Heart right ventricle (tissue), 16 donors: Measurements from ENCODE around the gene ZNF362. TPM values are rescaled to one million over a fixed set of nuclear protein-coding genes. Genes with fewer than 3 reads are reported as not detected.

ENCODE experiments used
- ATAC-seq, 8 donors: fragments of 200-7000 bp; cut with Tn5 transposase; one replicate each; pipeline ENCODE4 v1.9.1; 2020; ENCODE audit warnings: mild to moderate bottlenecking in 8 of 8, moderate library complexity in 8 of 8, moderate number of reproducible peaks in 1 of 8
- DNase-seq, 2 donors: peaks; one replicate each; pipeline ENCODE4 v3.0.0-alpha.2; 2020
- H3K27ac ChIP-seq, 10 donors: fragments of 200-600 bp; sonication (generic) in 2 of 10; one replicate each; pipeline versions ENCODE4 v1.5.0 to v1.8.0; 2020 to 2022; ENCODE audit warnings: mild to moderate bottlenecking in 3 of 10
- H3K27me3 ChIP-seq, 7 donors: fragments of 200-600 bp; one replicate each; pipeline ENCODE4 v1.8.0; 2021 to 2022; ENCODE audit warnings: mild to moderate bottlenecking in 2 of 7
- H3K36me3 ChIP-seq, 9 donors: fragments of 200-600 bp; sonication (generic) in 1 of 9; one replicate each; pipeline versions ENCODE4 v1.5.0 to v1.8.0; 2020 to 2022; ENCODE audit warnings: mild to moderate bottlenecking in 2 of 9
- H3K4me1 ChIP-seq, 9 donors: fragments of 200-600 bp; sonication (generic) in 1 of 9; one replicate each; pipeline versions ENCODE4 v1.5.0 to v1.8.0; 2020 to 2022; ENCODE audit warnings: mild to moderate bottlenecking in 4 of 9
- H3K4me3 ChIP-seq, 10 donors: fragments of 200-600 bp; sonication (generic) in 2 of 10; one replicate each; pipeline versions ENCODE4 v1.5.0 to v1.8.0; 2020 to 2022; ENCODE audit warnings: mild to moderate bottlenecking in 7 of 10, moderate library complexity in 2 of 10
- H3K9me3 ChIP-seq, 11 donors: fragments of 200-600 bp in 10 of 11; sonication (generic) in 2 of 11; one replicate each; pipeline versions ENCODE4 v1.5.0 to v1.8.0; 2013 to 2022; ENCODE audit warnings: mild to moderate bottlenecking in 2 of 11, control low read depth in 1 of 11, moderate library complexity in 1 of 11
- WGBS, 2 donors: extraction: QIAGEN DNeasy Blood & Tissue Kit; methylation state at CpG; one replicate each; pipeline ENCODE4 v1.1.7; 2013; ENCODE audit warnings: inconsistent platforms in 1 of 2; 5-methylcytosine and 5-hydroxymethylcytosine counted together
- intact Hi-C, 10 donors: fragments of 100-400 bp; cut with DNase I; formaldehyde crosslinking; loops; one replicate each; pipeline versions ENCODE4 v1.11.1 to v1.14.2; 2022
- polyA plus RNA-seq, 2 donors: library from polyadenylated mRNA; stranded (reverse); fragments of 200-250 nt; gene quantifications; one replicate each; pipeline ENCODE4 v1.2.3, GENCODE V29; 2013
- total RNA-seq, 10 donors: library from RNA; stranded (reverse); fragmentation: NEBNext Ultra II Directional in 3 of 10; extraction: Animal tissue kit (Norgen Biotek cat#: 25700) in 3 of 10; gene quantifications; one replicate each; pipeline versions ENCODE4 v1.2.1 to v1.2.4, GENCODE V29; 2021 to 2023
- TF ChIP-seq, protein P1 (sequence below), 9 donors: fragments of 200-600 bp; sonication (generic) in 2 of 9; IDR thresholded peaks; one replicate each; pipeline versions ENCODE4 v1.5.0 to v1.8.0; 2021 to 2022; ENCODE audit warnings: antibody characterized with exemption in 9 of 9, mild to moderate bottlenecking in 5 of 9, moderate library complexity in 1 of 9
- donor health status: Arrhythmogenic right ventricular cardiomyopathy.
- donor health status: ischemic (EF 13 %, LVEDD 7.1; RV severe dilation, severe dysfunction).
- donor health status: healthy with polysubstance abuse.
- donor health status: DM: no; HTN: yes; CAD: no.
- donor health status: DM: no; HTN: no; CAD: no.
- donor health status: ischemic (EF 25% LVEDD 6.9; RV normal size, moderate dysfunction).
- donor health status: ischemic (EF 25% LVEDD 5.7; RV mildly dilated, moderate dysfunction).
- donor health status: healthy.
- donor health status: DM: yes; HTN: yes; CAD: no.
- donor health status: Ischemic cardiomyopathy.
- donor health status: ischemic (EF 35%, LVEDD 5.7; RV mildly dilated, moderate dysfunction).
- donor health status: nonischemic (EF 11% LVEDD 7.7; RV severe dilation, severe dysfunction).
- donor health status: DM: yes; HTN: yes; CAD: no.
- donor health status: PGD.
- donor health status: ischemic (EF 29% LVEDD 5.4; RV normal size, mild dysfunction).
- donor health status: nonischemic (EF 23%, LVEDD 6.1; RV moderate dilation, normal function).

ZNF362 gene
- total and polyA plus RNA-seq, 12 donors, result 9.1 to 39.2 (median 31.3) TPM

DNA sequence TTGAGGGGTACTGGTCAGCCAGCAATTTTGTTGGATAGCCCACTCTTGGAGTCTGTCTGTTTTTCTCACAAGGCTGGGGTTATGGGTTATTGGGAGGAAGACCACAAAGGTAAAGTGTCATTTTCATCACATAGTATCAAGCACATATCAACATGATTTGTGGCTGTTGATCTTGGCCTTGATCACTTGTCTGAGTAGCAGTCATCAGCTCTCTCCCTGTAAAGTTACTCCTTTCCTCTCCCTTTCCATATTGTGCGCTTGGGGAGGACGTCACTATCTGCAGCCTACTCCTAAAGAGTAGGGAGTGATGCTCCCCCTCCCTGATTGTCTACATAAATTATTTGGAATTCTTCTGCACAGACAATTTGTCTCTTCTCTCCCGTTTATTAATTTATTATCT lies 1.8 kb upstream of the ZNF362 start:
- DNase-seq (no peak), ATAC-seq (no peak)
- Histone ChIP-seq H3K36me3 (peaks cover 0 to under 1% (median 0%) of the 10 kb centered on the region in 9 donors), H3K27ac (peak overlapping the region in 1 of 10 donors; percentile 94), H3K4me3 (no peak overlapping the region), H3K27me3 (no peaks in the 10 kb centered on the region), H3K4me1 (peaks cover 16 to 32% (median 30%) of the 10 kb centered on the region in 9 donors), H3K9me3 (no peaks in the 10 kb centered on the region)
- TF ChIP-seq, protein P1, sequence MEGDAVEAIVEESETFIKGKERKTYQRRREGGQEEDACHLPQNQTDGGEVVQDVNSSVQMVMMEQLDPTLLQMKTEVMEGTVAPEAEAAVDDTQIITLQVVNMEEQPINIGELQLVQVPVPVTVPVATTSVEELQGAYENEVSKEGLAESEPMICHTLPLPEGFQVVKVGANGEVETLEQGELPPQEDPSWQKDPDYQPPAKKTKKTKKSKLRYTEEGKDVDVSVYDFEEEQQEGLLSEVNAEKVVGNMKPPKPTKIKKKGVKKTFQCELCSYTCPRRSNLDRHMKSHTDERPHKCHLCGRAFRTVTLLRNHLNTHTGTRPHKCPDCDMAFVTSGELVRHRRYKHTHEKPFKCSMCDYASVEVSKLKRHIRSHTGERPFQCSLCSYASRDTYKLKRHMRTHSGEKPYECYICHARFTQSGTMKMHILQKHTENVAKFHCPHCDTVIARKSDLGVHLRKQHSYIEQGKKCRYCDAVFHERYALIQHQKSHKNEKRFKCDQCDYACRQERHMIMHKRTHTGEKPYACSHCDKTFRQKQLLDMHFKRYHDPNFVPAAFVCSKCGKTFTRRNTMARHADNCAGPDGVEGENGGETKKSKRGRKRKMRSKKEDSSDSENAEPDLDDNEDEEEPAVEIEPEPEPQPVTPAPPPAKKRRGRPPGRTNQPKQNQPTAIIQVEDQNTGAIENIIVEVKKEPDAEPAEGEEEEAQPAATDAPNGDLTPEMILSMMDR (IDR thresholded peaks at IDR 0.05), result no peak
- intact Hi-C loops, result loop anchor here in 1 of 10 donors (10.0 kb wide), 1 partner anchor 130 kb away; no protein-coding TSS in a partner anchor
- WGBS, 2 donors, result 82 to 86% methylated on average over 3 of the region's 3 CpGs

DNA sequence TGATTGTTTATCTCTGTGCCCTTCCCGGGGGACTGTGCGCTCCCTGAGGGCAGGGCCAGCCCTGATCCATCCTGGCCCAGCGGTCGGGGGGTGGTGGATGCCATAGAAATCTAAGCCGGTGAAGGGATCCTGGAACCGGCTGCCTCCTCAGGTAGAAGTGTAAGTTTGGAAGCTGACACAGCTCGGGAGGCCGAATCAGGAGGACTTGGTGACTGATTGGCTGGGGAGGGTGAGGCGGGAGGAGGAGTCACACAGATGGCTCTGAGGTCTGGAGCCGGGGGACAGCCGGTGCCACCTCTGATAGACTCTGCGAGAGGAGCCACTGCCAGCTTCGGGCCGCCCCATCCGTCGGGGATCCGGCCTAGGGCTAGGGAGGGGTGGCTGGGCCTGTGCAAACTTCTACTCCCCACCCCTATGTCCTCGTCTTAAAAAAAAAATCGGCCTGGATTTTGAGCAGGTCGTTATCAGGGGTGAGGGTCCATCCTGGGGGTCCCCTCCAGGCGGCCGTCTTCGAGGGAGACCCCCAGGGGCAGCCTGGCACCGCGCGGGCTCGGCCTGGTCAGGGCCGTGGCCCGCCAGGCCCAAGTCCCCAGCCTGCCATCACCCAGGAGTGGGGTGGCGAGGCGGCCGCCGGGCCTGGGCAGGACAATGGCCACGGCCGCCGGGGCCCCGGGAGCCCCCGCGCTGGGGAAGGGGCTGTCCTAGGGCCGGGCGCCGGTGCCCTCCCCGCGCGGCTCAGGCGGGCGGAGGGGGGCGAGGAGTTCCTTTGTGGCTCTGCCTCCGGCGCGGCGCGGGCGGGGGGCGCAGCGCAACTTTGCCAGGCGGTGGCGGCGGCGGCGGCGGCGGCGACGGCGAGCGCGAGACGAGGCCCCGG lies 708 bp upstream of the ZNF362 start:
- ATAC-seq, result peak; percentile 76 to 92 (median 86)
- Histone ChIP-seq H3K9me3 (no peaks in the 10 kb centered on the region), H3K4me1 (peaks cover 24 to 43% (median 41%) of the 10 kb centered on the region in 9 donors), H3K36me3 (peaks cover 0 to 4% (median 0%) of the 10 kb centered on the region in 9 donors), H3K27me3 (no peaks in the 10 kb centered on the region), H3K27ac (peak overlapping the region; percentile 90 to 98 (median 96)), H3K4me3 (peak overlapping the region in 9 of 10 donors; percentile 50 to 70 (median 60))
- TF ChIP-seq, protein P1 (IDR thresholded peaks at IDR 0.05), result no peak
- intact Hi-C loops, result loop anchor here in 3 of 10 donors (5.0 to 10.0 kb wide), 2 partner anchors 38 to 131 kb away; no protein-coding TSS in a partner anchor
- WGBS, 2 donors, result 6% methylated on average over 62 to 69 of the region's 70 CpGs
- peak; percentile 76 for DNase-seq

DNA sequence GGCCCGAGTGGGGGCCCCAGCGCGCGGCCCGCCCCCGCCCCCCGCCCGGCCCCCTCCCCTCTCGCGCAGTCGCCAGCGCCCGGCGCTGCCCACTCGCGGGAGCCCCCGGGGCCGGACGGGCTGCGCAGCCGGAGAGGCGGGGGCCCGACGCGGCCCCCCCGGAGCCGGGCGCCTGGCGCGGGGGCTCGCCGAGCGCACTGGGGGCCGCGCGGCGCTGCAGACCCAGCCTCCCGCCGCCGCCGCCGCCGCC lies 146 bp upstream of the ZNF362 start:
- peaks cover 0 to 4% (median 0%) of the 10 kb centered on the region in 9 donors for H3K36me3 ChIP-seq
- peaks cover 29 to 49% (median 47%) of the 10 kb centered on the region in 9 donors for H3K4me1 ChIP-seq
- peak in 1 of 8 donors; percentile 3 for ATAC-seq
- no peaks in the 10 kb centered on the region for H3K9me3 ChIP-seq
- intact Hi-C loops, result loop anchor here in 3 of 10 donors (5.0 to 10.0 kb wide), 2 partner anchors 39 to 131 kb away; no protein-coding TSS in a partner anchor
- peak overlapping the region in 9 of 10 donors; percentile 93 to 98 (median 96) for H3K27ac ChIP-seq
- DNase-seq, result no peak
- H3K27me3 ChIP-seq, result no peaks in the 10 kb centered on the region
- WGBS, 2 donors, result 1 to 3% methylated on average over 7 to 38 of the region's 43 CpGs
- peak overlapping the region in 5 of 10 donors; percentile 55 to 70 (median 66) for H3K4me3 ChIP-seq
- TF ChIP-seq, protein P1 (IDR thresholded peaks at IDR 0.05), result no peak

DNA sequence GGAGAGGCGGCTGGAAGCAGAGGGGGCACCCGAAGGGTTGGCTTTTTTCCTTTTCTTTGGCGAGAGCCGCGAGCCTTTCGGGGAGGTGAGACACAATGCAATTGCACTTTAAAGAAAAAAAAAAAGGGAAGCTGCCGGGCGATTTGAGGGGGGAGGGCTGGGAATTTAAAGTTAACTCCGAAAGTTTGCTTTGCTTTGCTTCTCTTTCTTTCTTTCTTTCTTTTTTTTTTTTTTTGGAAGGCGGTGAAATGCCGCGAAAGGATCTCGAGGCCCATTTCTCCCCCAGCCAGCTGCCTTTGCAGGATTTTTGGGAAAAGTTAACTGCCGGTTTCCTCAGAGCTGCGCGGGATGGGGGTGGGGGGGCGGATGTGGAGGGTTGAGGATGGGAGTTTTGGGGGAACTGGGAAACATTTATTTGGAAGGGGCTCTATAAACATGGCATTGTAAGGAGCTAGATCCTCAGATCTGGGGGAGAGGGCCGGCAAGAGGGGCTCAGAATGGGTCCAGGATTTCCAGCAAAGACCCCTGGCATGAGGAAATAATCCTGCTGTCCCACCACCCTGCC lies 997 bp downstream of the ZNF362 start:
- Histone ChIP-seq H3K4me1 (peaks cover 35 to 58% (median 55%) of the 10 kb centered on the region in 9 donors), H3K27me3 (no peaks in the 10 kb centered on the region), H3K27ac (peak overlapping the region; percentile 27 to 94 (median 88)), H3K36me3 (peaks cover 0 to 4% (median 0%) of the 10 kb centered on the region in 9 donors), H3K9me3 (no peaks in the 10 kb centered on the region), H3K4me3 (peak overlapping the region; percentile 61 to 86 (median 75))
- TF ChIP-seq, protein P1 (IDR thresholded peaks at IDR 0.05), result no peak
- ATAC-seq, result peak in 2 of 8 donors; percentile 11
- WGBS, 2 donors, result 0% methylated on average over 18 of the region's 18 CpGs
- DNase-seq, result no peak
- intact Hi-C loops, result loop anchor here in 3 of 10 donors (5.0 to 10.0 kb wide), 2 partner anchors 40 to 132 kb away; no protein-coding TSS in a partner anchor
